Spinal cord (tissue), 10 donors: ENCODE results near the gene SNX10. TPM values are rescaled to one million over a fixed set of nuclear protein-coding genes. Genes with fewer than 3 reads are reported as not detected.

Experiments
- DNase-seq, 6 donors: peaks; one replicate each; pipeline versions ENCODE4 v3.0.0 to v3.0.0-alpha.2; 2013 to 2015; ENCODE audit warnings: low spot score in 6 of 6, low read depth in 4 of 6
- H3K27ac ChIP-seq: one replicate; pipeline ENCODE4 v1.5.1; 2013; ENCODE audit warnings: low read depth, low read length, control low read depth
- H3K27me3 ChIP-seq: one replicate; pipeline ENCODE4 v1.6.1; 2013; ENCODE audit warnings: low read length; ENCODE audit not compliant: control insufficient read depth, insufficient read depth
- H3K36me3 ChIP-seq: one replicate; pipeline ENCODE4 v1.6.1; 2013; ENCODE audit warnings: low read length; ENCODE audit not compliant: control insufficient read depth, insufficient read depth
- H3K4me1 ChIP-seq: one replicate; pipeline ENCODE4 v1.6.1; 2013; ENCODE audit warnings: low read length; ENCODE audit not compliant: control insufficient read depth, insufficient read depth
- H3K4me3 ChIP-seq: one replicate; pipeline ENCODE4 v1.5.1; 2013; ENCODE audit warnings: low read depth, low read length, control low read depth
- H3K9me3 ChIP-seq: one replicate; pipeline ENCODE4 v1.6.1; 2013; ENCODE audit warnings: low read length; ENCODE audit not compliant: control insufficient read depth, insufficient read depth
- WGBS: methylation state at CpG from one replicate; pipeline ENCODE4 v1.1.5; 2013; ENCODE audit warnings: missing lambda C conversion rate; ENCODE audit not compliant: insufficient coverage; 5-methylcytosine and 5-hydroxymethylcytosine counted together
- polyA plus RNA-seq, 2 donors: library from polyadenylated mRNA; unstranded; fragments of 120-200 nt; gene quantifications; one replicate each; pipeline ENCODE4 v1.2.1, GENCODE V29; 2013; ENCODE audit not compliant: insufficient read length in 2 of 2
- total RNA-seq, 2 donors: library from RNA; depleted of rRNA in 1 of 2; stranded (reverse); fragments of 120-200 nt in 1 of 2; fragments of >200 nt in 1 of 2; gene quantifications; one replicate each; pipeline versions ENCODE4 v1.2.3 to v1.2.4, GENCODE V29; 2013 to 2014
- donor health status: healthy.

The SNX10 gene
- total and polyA plus RNA-seq, 4 donors, result 16.9 to 92.3 (median 56.7) TPM

DNA sequence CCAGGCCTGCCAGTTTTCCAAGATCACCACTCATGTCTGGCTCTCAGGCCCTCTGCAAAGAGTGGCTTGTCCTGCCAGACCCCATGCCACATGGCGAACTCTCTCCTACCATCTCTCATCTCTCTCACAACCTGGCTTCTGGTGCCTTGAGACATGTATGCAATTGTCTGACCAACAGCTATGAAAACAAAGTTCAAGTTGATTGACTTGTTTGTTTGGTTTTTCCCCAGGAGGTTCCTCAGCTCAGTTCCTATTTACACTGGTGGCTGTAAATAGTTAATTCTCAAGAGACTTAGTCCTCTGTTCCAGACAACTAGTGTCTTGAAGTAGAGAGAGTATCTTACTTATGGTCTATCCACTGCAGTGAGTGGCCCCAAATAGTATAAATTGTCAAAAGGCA is 131.8 kb downstream of the SNX10 start:
- DNase-seq, result no peak
- H3K27ac ChIP-seq, result no peak overlapping the region
- WGBS, result 100% methylated on average over 1 of the region's 1 CpG
- peaks cover 3% of the 10 kb centered on the region for H3K27me3 ChIP-seq
- H3K4me1 ChIP-seq, result peaks cover 3% of the 10 kb centered on the region
- H3K4me3 ChIP-seq, result no peak overlapping the region
- H3K36me3 ChIP-seq, result no peaks in the 10 kb centered on the region
- H3K9me3 ChIP-seq, result no peaks in the 10 kb centered on the region

Other genes with a start within 250 kb of the SNX10 start
- gene NFE2L3, start 139.7 kb upstream of the SNX10 start, total RNA-seq, result 1 to 10 TPM; 4.0 to 5.4 TPM
- 10 to 100 TPM; 12.0 to 12.5 TPM for gene NFE2L3, start 139.7 kb upstream of the SNX10 start, polyA plus RNA-seq
- 100 to 1,000 TPM; 165 to 201 TPM for gene HNRNPA2B1, start 91.1 kb upstream of the SNX10 start, total RNA-seq
- 1,000 to 10,000 TPM; 1,122 to 1,155 TPM for gene HNRNPA2B1, start 91.1 kb upstream of the SNX10 start, polyA plus RNA-seq
- gene CBX3, start 90.1 kb upstream of the SNX10 start, total RNA-seq, result 100 to 1,000 TPM; 121 to 172 TPM
- gene CBX3, start 90.1 kb upstream of the SNX10 start, polyA plus RNA-seq, result 100 to 1,000 TPM; 201 to 243 TPM